HG02973 (cell line): ENCODE results near the gene GRK1.
"Not testable (repeated sequence)": the region's sequence is repeated elsewhere in the genome, so short reads cannot be mapped to it uniquely, and the experiment has no call there.

Experiments
- ATAC-seq: cut with Tn5 transposase; IDR thresholded peaks from one replicate; pipeline ENCODE4 v1.9.1; 2021; ENCODE audit warnings: moderate library complexity; ENCODE audit not compliant: unreplicated experiment

The GRK1 gene

DNA sequence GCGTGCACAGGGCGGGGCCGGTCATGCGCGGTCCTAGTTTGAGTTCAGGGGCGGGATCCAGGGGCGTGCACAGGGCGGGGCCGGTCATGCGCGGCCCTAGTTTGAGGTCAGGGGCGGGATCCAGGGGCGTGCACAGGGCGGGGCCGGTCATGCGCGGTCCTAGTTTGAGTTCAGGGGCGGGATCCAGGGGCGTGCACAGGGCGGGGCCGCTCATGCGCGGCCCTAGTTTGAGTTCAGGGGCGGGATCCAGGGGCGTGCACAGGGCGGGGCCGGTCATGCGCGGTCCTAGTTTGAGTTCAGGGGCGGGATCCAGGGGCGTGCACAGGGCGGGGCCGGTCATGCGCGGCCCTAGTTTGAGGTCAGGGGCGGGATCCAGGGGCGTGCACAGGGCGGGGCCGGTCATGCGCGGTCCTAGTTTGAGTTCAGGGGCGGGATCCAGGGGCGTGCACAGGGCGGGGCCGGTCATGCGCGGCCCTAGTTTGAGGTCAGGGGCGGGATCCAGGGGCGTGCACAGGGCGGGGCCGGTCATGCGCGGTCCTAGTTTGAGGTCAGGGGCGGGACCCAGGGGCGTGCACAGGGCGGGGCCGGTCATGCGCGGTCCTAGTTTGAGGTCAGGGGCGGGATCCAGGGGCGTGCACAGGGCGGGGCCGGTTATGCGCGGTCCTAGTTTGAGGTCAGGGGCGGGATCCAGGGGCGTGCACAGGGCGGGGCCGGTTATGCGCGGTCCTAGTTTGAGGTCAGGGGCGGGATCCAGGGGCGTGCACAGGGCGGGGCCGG, 58.5 kb downstream of the GRK1 start:
- not testable (repeated sequence) for ATAC-seq

DNA sequence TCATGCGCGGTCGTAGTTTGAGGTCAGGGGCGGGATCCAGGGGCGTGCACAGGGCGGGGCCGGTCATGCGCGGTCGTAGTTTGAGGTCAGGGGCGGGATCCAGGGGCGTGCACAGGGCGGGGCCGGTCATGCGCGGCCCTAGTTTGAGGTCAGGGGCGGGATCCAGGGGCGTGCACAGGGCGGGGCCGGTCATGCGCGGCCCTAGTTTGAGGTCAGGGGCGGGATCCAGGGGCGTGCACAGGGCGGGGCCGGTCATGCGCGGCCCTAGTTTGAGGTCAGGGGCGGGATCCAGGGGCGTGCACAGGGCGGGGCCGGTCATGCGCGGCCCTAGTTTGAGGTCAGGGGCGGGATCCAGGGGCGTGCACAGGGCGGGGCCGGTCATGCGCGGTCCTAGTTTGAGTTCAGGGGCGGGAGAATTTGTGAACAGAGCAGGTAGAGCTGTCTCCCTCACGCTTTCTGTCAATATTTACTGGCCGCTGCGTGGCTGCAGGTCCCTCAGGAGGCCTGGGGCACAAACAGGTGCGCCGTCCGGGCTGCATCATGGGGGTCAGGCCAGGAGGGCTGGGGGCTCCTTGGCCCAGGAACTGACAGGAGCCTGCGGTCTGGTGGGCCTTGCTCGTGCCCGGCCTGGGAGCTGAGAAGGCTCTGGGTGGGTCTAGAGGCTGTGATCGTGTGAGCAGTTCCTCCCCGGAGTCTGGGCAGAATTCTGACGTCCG, 59.2 kb downstream of the GRK1 start:
- not testable (repeated sequence) for ATAC-seq

DNA sequence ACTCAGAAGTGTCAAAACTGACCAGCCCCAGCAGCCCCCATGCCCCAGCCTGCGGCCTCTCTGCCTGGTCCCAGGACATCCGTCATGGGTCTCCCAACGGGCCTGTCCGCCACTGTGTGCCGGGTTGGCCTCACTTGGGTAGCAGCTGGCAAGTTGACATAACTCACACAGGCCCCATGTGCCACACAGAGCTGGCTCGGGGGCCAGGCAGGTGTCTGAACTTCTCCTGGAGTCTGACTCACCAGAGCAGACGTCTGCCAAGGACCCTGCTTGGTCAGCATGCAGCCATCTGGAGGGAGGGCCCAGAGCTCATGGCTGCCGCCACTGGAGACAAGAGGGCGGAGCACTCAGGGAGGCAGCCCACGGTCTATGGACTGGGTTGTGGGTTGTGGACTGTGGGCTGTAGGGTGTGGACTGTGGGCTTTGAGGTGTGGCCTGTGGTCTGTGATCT, 60.0 kb downstream of the GRK1 start:
- no peak for ATAC-seq

DNA sequence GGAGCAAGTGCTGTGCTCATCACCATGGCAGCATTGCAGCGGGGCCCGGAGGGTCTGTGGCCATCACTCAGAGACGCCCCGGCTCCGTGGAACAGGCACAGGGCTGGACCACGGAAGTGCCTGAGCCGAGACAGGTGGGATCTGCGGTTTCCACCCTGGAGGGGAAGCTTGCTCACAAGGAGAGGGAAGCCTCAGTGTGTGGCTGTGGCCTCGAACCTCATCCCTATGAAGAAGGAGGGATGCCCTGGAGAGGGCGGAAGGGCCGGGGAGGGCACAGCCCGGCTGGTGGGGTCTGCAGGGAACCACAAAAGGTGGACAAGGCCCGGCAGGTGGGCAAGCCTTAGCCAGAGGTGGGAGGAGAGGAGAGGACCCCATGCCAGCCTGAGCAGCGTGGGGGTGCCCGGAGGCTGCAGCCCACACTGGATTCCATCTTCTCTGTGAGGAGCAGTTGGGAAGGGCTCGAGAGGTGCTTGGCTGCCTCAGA, 61.6 kb downstream of the GRK1 start:
- ATAC-seq, result no peak

DNA sequence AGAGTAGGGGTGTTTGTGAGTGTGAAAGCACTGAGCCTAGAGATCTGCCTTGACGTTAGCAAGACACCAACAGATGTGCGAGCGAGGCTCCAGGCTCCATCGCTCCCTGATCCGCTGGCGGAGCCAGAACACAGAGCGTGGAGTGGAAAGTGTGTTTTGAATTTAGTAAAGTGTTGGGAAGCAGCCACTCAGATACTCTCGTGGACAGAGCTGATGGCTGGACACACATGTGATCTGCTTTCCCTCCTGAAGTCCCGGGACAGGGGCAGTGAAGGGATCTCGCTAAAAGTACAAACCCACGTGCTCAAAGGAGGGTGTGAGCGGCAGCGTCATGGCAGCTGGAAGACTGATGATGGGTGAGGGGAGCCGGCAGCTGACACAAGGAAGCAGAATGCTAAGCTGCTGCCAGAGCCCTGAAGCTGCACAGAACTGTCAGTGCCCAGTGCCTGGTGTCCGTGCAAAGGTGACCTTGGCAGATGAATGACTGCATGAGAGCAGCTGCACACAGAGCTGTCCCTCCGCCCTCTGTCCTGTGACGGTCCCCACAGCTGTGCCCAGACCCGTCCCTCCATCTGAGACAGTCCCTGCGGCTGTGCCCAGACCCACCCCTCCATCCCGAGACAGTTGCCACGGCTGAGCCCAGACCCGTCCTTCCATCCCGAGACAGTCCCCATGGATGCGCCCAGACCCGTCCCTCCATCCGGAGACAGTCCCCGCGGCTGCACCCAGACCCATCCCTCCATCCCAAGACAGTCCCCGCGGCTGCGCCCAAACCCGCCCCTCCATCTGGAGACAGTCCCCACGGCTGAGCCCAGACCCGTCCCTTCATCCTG, 62.4 kb downstream of the GRK1 start:
- no peak for ATAC-seq

DNA sequence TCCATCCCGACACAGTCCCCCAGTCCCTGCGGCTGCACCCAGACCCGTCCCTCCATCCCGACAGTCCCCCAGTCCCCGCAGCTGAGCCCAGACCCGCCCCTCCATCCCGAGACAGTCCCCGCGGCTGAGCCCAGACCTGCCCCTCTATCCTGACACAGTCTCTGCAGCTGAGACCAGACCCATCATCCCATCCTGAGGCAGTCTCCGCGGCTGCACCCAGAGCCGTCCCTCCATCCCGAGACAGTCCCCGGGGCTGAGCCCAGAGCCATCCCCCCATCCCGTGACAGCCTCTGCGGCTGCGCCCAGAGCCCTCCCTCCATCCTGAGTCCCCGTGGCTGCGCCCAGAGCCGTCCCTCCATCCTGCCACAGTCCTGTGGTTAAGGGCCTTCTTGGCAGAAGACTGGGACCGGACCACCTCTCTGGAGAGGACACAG, 63.3 kb downstream of the GRK1 start:
- ATAC-seq, result no peak

DNA sequence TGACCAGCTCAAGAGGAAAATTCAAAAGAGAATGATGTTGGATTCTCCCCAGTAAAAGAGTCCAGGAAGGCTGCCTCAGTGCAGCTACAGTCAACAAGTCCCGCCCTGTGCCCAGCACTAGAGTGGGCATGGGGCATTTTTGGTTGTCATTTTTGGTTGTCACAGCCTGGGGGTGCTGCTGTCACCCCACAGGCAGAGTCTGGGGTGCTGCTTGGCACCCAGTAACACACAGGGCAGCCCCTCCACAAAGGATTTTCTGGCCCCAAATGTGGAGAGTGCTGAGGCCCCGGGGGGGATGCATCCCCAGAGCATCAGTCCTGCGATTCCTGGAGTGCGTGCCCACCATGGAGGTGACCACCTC, 63.8 kb downstream of the GRK1 start:
- ATAC-seq, result no peak

DNA sequence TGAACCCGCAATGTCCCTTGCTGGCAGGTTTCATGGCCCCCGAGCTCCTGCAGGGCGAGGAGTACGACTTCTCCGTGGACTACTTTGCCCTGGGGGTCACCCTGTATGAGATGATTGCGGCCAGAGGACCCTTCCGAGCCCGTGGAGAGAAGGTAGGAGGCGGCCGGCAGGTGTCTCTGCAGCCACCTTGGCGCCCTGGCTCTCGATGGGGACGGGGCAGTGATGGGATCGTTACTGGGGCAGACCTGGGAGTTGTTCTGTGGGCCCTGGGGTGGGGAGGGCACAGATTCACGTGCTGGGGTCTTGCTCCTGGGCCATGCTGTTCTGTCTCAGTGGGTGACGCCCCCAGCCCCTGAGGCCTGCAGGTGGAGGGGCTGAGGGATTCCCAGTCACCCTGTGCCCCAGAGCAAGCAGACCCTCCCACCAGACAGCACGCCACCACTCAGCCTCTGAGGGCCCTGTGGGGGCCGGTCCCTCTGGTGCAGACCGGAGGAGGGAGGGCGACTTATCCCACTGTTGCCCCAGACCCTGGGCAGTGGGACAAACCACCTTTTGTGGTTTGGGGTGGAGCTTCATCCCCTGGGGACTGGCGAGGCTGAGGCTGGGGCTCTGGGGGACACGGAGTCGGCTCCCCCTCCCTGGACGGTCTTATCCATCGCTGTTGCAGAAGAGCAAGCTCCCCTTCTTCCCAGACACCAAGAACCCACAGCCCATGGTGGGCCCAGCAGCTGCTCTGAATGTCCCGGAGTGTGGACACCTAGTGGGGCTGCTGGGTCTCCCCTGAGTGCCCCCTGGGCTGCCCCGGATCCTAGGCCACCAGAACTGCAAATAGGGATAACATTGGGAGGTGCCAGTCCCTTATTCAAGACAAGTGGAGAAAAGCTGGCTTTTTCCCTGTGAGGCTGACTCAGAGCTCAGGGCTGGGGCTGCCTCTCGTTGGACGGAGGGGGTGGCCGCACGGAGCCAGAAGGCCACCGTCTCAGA, 64.5 kb downstream of the GRK1 start:
- no peak for ATAC-seq

DNA sequence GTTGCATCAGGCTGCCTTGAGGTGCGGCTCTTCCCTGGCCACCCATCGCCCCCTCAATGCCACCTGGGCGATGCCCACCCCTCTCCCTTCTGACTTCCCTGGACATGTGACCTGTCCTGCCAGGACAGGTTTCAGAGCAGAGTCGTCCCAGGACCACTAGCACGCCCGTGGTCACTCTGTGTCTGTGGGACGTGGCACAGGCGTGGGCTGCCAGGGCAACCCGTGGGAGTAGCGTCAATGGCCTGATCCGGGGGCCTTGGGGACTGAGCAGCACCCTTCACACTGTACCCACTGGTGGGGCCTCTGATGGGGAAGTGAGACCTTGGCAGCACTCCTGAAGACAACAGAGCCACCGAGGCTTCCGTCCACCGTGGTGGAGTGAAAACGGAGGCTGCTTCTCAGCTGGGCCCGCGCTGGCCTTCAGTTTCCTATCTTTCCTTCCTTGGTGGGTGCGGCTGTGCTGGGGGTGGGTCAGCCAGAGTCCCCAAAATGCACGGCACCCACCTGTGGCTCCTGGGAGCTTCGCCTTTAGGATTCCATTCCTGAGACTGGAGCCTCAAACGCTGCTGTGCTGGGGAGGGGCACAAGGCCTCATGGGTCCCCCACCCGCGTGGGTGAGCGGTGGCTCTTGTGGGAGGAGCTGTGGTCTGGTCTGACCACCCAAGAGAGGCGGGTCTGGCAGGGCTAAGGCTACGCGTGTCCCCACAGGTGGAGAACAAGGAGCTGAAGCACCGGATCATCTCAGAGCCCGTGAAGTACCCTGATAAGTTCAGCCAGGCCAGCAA, 65.3 kb downstream of the GRK1 start:
- no peak for ATAC-seq

DNA sequence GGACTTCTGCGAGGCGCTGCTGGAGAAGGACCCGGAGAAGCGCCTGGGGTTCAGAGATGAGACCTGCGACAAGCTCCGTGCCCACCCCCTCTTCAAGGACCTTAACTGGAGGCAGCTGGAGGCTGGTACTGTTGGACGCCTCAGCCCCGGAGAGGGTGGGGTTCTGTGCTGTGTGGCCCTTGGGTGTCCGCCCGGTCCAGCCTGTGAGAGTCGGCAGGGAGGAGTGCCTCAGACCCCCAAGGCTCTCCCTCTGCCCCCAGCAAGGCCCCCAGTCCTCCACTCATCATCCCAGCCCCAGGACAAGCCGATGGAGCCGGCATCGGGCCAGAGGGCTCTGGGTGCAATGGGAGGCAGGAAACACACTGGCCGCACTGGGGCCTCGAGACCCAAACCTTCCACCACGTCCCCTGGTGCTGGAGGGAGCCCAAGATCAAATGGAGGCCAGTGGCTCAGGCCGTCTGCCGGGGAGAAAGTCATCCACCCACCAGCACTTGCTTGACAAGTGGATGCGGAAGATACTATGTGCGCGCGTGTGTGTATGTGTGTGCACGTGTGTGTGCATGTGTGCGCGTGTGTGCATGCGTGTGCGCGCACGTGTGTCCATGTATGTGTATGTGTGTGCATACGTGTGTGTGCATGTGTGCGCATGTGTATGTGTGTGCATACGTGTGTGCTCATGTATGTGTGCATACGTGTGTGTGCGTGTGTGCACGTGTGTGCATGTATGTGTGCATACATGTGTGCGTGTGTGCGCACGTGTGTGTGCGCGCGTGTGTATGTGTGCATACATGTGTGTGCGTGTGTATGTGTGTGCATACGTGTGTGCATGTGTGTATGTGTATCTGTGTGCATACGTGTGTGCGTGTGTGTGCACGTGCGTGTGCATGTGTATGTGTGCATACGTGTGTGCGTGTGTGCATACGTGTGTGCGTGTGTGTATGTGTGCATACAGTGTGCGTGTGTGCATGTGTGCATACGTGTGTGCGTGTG, 66.2 kb downstream of the GRK1 start:
- ATAC-seq, result no peak

DNA sequence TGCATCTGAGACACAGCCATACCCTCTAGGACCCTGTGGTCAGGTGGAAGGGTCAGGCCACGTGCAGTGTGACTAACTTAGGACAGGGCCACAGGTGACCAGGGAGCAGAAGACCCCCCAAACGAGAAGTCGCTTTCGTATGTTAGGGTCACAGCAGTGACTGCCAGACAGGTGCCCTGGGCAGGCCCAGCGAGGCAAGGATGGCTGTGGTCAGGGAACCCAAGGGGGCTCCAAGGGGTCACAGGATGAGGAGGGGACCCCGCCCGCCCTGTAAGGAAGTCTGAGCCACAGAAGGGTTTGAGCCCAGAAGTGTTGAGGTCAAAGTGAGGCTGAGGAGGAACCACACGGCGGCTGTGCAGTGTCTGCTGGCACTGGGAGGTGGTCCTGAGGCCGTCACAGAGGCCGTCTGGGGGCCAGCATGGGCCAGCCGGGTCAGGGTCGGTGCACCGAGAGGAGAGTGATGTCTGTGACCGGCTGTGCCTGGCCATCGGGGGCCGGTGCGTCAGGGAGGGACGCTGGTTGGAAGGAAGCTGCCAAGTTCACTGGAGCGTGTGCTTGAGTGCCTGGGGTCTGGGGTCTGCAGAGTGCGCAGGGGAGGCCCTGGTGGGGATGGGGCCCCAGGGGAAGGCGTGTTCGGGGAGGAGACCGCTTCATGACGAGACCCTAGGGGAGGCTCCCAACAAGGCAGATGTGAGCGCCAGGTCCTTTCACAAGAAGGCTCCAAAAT, 67.2 kb downstream of the GRK1 start:
- ATAC-seq, result no peak

DNA sequence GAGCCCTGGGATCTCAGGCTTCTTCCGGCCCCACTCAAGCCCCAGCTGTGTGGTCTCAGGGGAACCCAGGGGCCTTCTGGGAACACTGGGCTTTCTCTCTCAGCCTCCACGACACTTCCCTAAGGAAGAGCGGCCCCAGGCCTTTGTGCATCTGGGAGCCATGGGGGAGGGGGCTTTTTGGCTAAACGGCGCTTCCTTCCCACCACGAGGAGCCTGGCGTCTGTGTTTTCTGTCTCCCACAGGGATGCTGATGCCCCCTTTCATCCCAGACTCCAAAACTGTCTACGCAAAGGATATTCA, 67.8 kb downstream of the GRK1 start:
- ATAC-seq, result no peak

DNA sequence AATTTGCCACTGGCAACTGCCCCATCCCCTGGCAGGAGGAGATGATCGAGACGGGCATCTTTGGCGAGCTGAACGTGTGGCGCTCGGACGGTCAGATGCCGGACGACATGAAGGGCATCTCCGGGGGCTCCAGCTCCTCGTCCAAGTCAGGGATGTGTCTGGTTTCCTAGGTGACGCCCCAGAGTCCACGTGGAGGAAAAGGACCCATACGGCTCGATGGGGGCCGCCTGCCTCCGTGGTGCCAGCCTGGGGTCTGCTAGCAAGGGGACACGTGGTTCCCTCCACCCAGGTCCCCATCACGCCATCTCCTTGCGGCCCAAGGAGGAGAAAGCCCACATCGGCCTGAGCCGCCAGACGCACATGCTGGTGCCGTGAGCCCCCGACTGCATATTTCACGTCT, 68.2 kb downstream of the GRK1 start:
- no peak for ATAC-seq

DNA sequence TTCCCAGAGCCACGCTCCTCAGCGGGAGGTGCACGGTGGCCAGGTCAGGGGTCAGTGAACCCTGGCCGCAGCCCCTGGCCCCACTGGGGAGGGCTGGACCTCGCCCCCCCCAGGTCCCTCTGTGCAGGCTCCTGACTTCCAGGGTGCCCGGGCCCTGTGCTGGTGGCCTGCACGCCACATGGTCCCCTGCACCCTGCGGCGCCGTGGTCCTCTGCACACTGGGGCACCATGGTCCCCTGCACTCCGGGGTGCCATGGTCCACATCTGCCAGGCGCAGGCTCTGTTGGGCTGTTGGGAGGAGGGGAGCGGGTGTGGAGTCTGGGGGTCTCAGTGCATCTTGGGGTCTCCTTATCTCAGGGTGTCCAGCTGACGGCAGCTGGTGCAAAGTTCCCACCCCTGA, 68.7 kb downstream of the GRK1 start:
- no peak for ATAC-seq

DNA sequence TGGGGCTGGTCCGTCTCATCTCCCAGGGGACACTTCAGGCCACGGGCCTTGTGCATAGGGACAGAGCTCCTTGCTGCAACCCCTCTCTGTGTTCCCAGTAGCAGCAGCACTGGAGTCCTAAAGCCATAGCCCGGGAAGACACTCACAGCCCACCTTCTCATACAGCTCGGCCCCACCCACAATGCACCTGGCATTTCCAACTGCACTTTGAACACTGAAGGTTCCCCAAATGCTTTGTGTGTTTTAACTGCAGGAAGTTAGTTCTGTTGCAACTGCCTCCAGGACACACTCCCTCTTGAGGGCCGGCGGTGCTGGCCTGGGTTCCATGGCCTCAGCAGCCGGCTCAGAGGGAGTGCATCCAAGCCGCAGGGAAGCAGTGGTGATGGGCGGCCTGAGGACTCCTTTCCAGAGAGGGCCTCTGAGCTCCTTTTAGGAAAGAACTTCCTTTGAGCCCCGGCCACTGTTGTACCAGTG, 69.3 kb downstream of the GRK1 start:
- ATAC-seq, result no peak

DNA sequence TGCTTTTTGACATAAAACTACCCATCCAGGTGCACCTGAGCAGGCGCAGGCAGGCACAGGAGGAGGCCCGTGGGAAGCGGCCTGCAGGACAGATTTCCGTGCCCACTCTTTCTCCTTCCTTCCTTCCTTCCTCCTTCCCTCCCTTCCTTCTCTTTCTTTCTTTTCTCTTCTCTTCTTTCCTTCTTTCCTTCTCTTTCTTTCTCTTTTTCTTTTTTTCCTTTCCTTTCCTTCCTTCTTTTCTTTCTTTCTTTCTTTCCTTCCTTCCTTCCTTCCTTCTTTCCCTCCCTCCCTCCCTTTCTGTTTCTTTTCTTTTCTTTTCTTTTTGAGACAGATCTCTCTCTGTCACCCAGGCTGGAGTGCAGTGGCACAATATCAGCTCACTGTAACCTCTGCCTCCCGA, 70.8 kb downstream of the GRK1 start:
- no peak for ATAC-seq

DNA sequence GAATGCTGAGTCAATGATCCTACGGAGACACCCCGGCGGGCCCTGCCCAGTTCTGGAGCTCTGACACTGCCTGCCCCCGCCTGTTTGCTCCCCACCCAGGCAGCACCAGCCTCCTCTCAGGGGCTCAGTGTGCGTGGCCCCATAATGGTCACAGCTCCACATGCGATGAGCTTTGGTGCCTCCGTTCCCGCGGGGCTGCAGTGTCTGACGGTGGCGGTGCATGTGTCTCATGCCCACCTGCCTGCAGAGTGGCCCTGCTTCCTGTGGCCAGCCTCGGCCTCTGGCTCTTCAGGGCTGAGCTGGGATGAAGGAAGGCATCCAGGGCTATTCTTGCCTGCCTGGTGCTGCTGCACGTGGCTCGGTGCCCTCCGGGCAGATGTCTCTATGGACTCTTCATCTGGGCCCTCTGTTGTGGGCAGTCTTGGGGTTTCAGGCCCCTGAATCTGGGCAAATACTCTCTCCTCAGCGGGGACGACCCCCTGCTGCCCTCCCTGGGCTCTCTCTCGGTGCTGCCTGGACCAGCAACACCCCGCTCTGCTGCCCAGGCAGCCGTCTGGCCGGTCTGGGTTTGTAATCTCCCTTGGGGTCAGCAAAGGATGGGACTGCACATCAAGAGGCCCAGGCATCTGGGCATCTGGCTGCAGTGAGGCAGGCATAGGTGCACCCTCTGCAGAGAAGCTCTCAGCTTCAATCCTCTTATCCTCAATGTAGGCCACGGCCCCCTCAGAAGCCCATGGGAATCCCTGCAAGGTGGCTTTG, 72.7 kb downstream of the GRK1 start:
- no peak for ATAC-seq
